Coronary artery (tissue), 2 donors: ENCODE measurements around the gene CCSER1.
"Not testable (repeated sequence)": the region's sequence is repeated elsewhere in the genome, so short reads cannot be mapped to it uniquely, and the experiment has no call there.

ENCODE experiments used
- DNase-seq: peaks from one replicate; pipeline ENCODE4 v3.0.0-alpha.2; 2017; ENCODE audit warnings: low spot score
- H3K27ac ChIP-seq, 2 donors: fragments of 200-600 bp; sonication (generic); one replicate each; pipeline ENCODE4 v1.5.1; 2016 to 2019
- H3K4me3 ChIP-seq: fragments of 200-600 bp; sonication (generic); 2 replicates; pipeline ENCODE4 v1.5.1; 2016; ENCODE audit warnings: mild to moderate bottlenecking, moderate library complexity
- CTCF ChIP-seq: fragments of 200-600 bp; sonication (generic); IDR thresholded peaks from one replicate; pipeline ENCODE4 v1.5.1; 2019; ENCODE audit warnings: antibody characterized with exemption

The CCSER1 gene

GRCh38 chr4:91359041-91360031 lies 1232.1 kb downstream of the CCSER1 start:
- TF ChIP-seq CTCF, result no peak
- H3K4me3 ChIP-seq, result no peak overlapping the region
- no peak for DNase-seq
- H3K27ac ChIP-seq, result no peak overlapping the region

- TF ChIP-seq CTCF, result no peak
- no peak overlapping the region for H3K27ac ChIP-seq
- no peak for DNase-seq
- H3K4me3 ChIP-seq, result no peak overlapping the region
Observed at GRCh38 chr4:91362125-91362524, 1234.9 kb downstream of the CCSER1 start.

DNA sequence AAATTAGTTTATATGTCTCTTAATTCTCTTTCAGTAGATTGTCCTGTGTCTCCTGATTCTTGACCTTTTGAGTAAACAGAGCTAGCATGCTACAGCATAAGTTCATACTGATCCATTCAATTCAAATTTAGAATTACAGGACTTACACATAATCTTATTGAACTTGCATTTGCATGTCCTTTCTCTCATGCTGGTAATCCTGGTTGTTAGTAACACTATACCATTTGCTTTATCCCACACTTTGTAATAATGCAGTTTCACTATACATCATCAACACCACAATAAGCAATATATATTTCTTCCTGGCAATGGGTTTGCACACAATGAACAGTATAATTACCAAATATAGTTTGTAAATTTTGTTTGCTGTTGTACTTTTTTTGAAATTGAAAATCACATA lies 1239.4 kb downstream of the CCSER1 start:
- Histone ChIP-seq H3K27ac (no peak overlapping the region), H3K4me3 (no peak overlapping the region)
- no peak for DNase-seq
- TF ChIP-seq CTCF, result no peak

- H3K27ac ChIP-seq, result no peak overlapping the region
- H3K4me3 ChIP-seq, result no peak overlapping the region
- DNase-seq, result no peak
- TF ChIP-seq CTCF, result no peak
Observed at GRCh38 chr4:91369116-91369515, 1241.9 kb downstream of the CCSER1 start.

DNA sequence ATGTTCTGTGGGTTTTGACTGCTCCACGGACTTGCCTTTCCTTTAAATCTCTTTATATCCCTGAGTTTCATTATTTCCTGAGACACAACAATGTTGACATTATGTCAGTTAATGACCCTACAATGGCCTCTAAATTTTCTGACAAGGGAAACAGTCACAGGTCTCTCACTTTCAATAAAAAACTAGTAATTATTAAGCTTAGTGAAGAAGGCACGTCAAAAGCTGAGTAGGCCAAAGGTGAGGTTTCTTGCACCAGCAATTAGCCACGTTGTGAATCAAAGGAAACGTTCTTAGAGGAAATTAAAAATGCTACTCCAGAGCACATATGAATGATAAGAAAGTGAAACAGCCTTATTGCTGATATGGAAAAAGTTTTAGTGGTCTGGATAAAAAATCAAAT lies 1246.4 kb downstream of the CCSER1 start:
- no peak for TF ChIP-seq CTCF
- DNase-seq, result no peak
- Histone ChIP-seq H3K4me3 (no peak overlapping the region), H3K27ac (no peak overlapping the region)

GRCh38 chr4:91405431-91405830 lies 1278.2 kb downstream of the CCSER1 start:
- not testable (repeated sequence) for H3K4me3 ChIP-seq, DNase-seq, H3K27ac ChIP-seq

DNA sequence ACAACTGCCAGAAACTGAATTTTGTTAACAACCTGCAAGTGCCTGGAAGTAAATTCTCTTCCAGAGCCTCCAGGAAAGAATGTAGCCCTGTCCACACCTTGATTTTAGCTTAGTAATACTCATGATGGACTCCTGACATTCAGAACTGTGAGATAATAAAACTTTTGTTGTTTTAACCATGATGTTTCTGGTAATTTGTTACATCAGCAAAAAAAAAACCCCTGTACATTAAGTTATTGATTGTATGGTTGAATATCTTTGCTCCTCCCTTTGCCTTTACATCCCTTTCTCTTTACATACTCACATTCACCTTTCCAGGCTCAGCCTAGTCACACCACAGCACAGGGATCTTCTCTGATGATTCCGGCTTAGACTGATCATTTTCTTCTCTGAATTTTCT lies 1294.8 kb downstream of the CCSER1 start:
- Histone ChIP-seq H3K4me3 (no peak overlapping the region), H3K27ac (no peak overlapping the region)
- no peak for DNase-seq
- TF ChIP-seq CTCF, result no peak
